Activated naive CD4-positive, alpha-beta T cell treated with anti-CD3 and anti-CD28 coated beads, Interleukin-2, amount 10 ng/mL, durations not matched to agents 7 days and 5 days (primary cell): Measurements from ENCODE around the gene CCR5.
A peak's percentile ranks its signal among the peaks of the same experiment; 100 is the strongest.
"Not testable (repeated sequence)": the region's sequence is repeated elsewhere in the genome, so short reads cannot be mapped to it uniquely, and the experiment has no call there.

Experiments
- CTCF ChIA-PET: fragments of 350-600 bp; sonication (Branson Sonifier 250); formaldehyde crosslinking; loops from one replicate; lab custom pipeline; 2021; ENCODE audit warnings: antibody characterized with exemption; lab: Charles Lee
- DNase-seq: peaks from one replicate; pipeline ENCODE4 v3.0.0-alpha.2; 2020
- H3K27ac Mint-ChIP-seq: one replicate; pipeline ENCODE4 v1.8.0; 2021; ENCODE audit warnings: mild to moderate bottlenecking, moderate library complexity, mixed read lengths
- H3K27me3 Mint-ChIP-seq: one replicate; pipeline ENCODE4 v1.8.0; 2021; ENCODE audit warnings: mild to moderate bottlenecking, mixed read lengths
- H3K36me3 Mint-ChIP-seq: one replicate; pipeline ENCODE4 v1.8.0; 2021; ENCODE audit warnings: mixed read lengths
- H3K4me1 Mint-ChIP-seq: one replicate; pipeline ENCODE4 v1.8.0; 2021; ENCODE audit warnings: mixed read lengths
- H3K4me3 Mint-ChIP-seq: one replicate; pipeline ENCODE4 v1.8.0; 2021; ENCODE audit warnings: mild to moderate bottlenecking, moderate library complexity, mixed read lengths
- H3K9me3 Mint-ChIP-seq: one replicate; pipeline ENCODE4 v1.8.0; 2021; ENCODE audit warnings: mixed read lengths

Gene CCR5

DNA sequence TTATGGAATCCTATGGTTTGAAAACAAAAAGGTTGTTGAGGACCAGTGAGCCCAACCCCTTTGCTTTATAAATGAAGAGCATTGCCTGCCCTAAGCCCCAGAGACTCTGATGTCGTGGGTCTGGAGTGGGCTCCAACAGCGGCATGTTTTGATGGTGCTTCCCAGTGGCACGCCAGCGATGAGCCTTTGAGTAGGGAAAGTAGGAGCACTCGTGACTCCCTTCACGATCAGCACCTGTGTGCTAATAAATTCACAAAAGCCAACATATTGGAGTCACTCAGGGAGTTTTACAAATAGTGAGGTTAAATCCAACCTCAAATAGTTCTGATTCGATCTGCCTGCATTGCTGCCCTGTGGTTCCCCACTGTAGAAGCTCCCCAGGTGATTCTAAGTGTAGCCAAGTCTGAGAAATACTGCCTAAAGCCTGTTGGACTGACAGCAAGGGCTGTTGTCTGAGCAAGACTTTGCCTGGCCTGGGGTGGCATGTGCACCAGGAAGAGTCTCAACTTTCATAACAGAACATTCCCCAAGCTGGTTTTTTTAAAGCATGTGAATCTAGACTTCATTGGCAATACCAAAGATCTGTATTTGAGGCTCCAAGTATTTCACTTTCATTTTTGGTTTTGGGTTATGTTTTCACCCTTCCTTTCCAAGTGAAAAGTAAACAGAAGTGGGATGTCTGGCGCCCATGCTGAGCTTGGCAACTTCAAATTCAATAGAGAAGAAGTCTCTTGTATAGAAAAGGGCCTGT, 9.9 kb downstream of the CCR5 start:
- Mint-ChIP-seq H3K9me3 (no peaks in the 10 kb centered on the region), H3K4me1 (peaks cover 65% of the 10 kb centered on the region), H3K27me3 (peaks cover 6% of the 10 kb centered on the region), H3K4me3 (no peak overlapping the region), H3K27ac (peak overlapping the region; percentile 82), H3K36me3 (peaks cover 4% of the 10 kb centered on the region)
- CTCF ChIA-PET, result interaction anchor here (0.8 to 1.9 kb wide), 6 partner anchors 10 to 304 kb away, joined by 3 to 8 read pairs (median 3); partner anchors contain the start of gene CCR5
- peak; percentile 34 for DNase-seq

DNA sequence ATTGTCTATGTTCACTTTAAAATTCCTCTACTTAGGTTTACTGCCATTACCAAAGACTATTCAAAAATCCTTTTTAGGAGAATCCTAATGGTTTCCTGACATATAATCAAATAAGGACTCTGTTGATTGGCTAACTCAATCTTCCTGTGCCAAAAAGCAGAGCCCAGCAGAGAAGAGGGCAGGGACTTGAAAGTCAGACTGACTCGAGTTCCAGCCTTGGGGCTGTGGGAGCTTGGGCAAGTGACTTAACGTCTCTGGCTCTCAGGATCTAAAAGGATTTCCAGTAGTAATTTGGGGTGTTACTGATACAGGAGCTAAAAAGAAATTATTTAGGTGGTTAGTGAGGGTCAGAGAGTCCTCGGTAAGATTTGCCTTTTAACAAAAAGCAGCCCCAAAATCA, 10.9 kb downstream of the CCR5 start:
- H3K4me1 Mint-ChIP-seq, result peaks cover 64% of the 10 kb centered on the region

DNA sequence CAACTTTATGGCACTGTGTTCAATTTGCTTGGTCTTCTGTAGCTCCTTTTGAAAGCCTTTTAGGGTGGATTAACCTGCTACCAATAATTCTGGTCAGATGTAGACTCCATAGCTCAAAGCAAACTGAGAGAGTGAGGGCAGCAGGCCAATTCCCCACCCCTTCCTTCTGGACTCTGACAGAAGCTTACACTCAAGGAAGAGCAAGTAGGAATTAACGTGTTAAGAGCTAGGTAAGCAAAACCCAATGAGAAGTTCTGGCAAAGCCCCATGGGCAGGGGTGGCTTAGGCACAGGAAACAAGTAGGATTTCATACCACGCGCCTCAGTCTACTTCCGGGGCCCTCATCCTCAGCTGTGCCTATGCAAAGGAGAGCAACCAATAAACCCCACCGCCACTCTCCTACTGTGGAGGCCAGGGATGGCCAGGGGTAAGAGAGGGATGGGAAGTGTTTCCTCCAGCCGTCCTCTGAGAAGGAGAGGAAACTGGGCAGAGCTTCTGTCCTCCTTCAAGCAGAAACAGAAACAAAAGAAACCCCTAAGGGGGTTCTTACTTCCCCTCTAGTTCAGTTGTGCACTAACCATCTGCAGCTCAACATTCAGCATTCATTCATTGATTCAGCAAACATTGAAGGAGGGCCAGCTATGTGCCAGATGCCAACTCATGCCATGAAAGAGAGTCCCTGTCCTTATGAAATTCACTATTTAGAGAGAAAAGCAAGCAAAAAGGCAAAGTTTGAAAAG, 12.6 kb downstream of the CCR5 start:
- CTCF ChIA-PET, result interaction anchor here (0.5 to 1.8 kb wide), 5 partner anchors 14 to 305 kb away, joined by 3 to 5 read pairs (median 4); partner anchors contain the start of gene CCR1
- H3K9me3 Mint-ChIP-seq, result peaks cover 2% of the 10 kb centered on the region

More for the DNA sequence above, 10.9 kb downstream of the CCR5 start:
- Mint-ChIP-seq H3K9me3 (peaks cover 2% of the 10 kb centered on the region), H3K27me3 (peaks cover 11% of the 10 kb centered on the region), H3K36me3 (peaks cover 8% of the 10 kb centered on the region), H3K27ac (no peak overlapping the region), H3K4me3 (no peak overlapping the region)
- CTCF ChIA-PET, result interaction anchor here (0.8 to 1.9 kb wide), 3 partner anchors 70 to 303 kb away, joined by 3 to 8 read pairs (median 3); no protein-coding TSS in a partner anchor
- DNase-seq, result no peak

DNA sequence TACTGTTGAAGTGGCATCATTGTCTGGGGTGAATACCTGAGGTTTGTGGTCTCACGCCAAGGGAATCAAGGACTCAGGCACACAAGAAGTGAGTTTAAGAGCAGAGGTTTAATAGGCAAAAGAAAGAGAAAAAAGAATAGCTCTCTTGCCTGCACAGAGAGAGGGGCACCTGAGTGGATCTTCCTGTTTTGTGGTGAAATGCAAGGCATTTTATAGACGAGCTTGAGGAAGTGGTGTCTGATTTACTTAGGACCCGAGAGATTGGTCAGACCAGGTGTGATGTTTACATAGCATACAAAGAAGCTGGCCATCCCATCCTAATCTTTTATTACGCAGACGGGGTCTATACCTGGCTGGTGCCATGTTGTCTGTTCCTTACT, 13.2 kb downstream of the CCR5 start:
- CTCF ChIA-PET, result interaction anchor here (0.6 to 1.8 kb wide), 6 partner anchors 12 to 305 kb away, joined by 3 to 5 read pairs (median 4); partner anchors contain the start of gene CCR1
- DNase-seq, result peak; percentile 25
- Mint-ChIP-seq H3K4me3 (no peak overlapping the region), H3K9me3 (peaks cover 2% of the 10 kb centered on the region), H3K27me3 (peaks cover 5% of the 10 kb centered on the region), H3K4me1 (peaks cover 55% of the 10 kb centered on the region), H3K27ac (peak overlapping the region; percentile 65), H3K36me3 (peaks cover 6% of the 10 kb centered on the region)

More for the DNA sequence above, 12.6 kb downstream of the CCR5 start:
- H3K27me3 Mint-ChIP-seq, result peaks cover 5% of the 10 kb centered on the region
- H3K4me3 Mint-ChIP-seq, result no peak overlapping the region
- peak; percentile 27 for DNase-seq
- peaks cover 59% of the 10 kb centered on the region for H3K4me1 Mint-ChIP-seq
- H3K36me3 Mint-ChIP-seq, result peaks cover 6% of the 10 kb centered on the region
- peak overlapping the region; percentile 65 for H3K27ac Mint-ChIP-seq

DNA sequence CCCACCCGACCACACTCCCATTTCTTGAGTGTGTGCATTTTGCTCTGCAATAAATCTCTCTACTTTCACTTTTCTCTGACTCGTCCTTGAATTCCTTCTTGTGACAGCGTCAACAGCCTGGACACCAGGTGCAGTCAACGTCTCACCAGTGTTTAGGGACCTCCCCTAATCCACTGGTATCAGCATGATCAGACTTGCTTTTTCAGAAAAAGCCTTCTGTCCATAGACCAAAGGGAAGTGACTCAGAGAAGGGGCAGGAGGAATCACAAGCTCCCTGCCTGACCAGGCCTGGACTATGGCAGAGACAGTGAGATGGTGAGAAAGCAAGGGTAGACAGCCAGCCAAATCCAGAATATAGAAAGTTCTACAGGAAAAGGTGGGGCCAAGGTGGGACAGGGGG, 15.5 kb downstream of the CCR5 start:
- no peak overlapping the region for H3K27ac Mint-ChIP-seq
- CTCF ChIA-PET, result interaction anchor here (0.6 kb wide), 1 partner anchor 27 kb away, joined by 3 read pairs; no protein-coding TSS in a partner anchor
- peak; percentile 25 for DNase-seq
- peaks cover 3% of the 10 kb centered on the region for H3K36me3 Mint-ChIP-seq
- H3K4me1 Mint-ChIP-seq, result peaks cover 41% of the 10 kb centered on the region
- H3K9me3 Mint-ChIP-seq, result peaks cover 2% of the 10 kb centered on the region
- peaks cover 5% of the 10 kb centered on the region for H3K27me3 Mint-ChIP-seq
- no peak overlapping the region for H3K4me3 Mint-ChIP-seq

DNA sequence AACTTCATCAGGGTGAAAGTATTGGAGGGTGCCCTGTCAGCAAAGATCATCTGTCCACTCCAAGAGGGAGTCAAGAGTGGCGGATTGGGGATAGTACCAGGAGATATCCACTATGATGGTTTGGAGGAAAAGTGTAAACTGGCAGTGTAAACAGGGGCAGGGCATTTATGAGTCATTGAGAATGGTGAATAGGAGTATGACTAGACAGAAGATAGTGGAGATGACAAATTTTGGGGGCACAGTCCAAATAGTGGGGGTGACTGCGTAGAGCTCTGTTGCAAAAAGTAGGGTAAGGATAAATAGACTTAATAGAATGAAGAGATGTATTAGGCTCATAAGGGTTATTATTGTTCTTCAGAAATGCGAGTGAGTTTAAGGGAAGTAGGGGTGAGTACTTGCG, 18.1 kb downstream of the CCR5 start:
- Mint-ChIP-seq H3K27me3 (peaks cover 13% of the 10 kb centered on the region), H3K4me1 (peaks cover 24% of the 10 kb centered on the region)
- not testable (repeated sequence) for H3K4me3 Mint-ChIP-seq, H3K9me3 Mint-ChIP-seq, H3K36me3 Mint-ChIP-seq, H3K27ac Mint-ChIP-seq
- peak; percentile 5 for DNase-seq
- CTCF ChIA-PET, result interaction anchor here (0.9 kb wide), 1 partner anchor 11 kb away, joined by 3 read pairs; no protein-coding TSS in a partner anchor

DNA sequence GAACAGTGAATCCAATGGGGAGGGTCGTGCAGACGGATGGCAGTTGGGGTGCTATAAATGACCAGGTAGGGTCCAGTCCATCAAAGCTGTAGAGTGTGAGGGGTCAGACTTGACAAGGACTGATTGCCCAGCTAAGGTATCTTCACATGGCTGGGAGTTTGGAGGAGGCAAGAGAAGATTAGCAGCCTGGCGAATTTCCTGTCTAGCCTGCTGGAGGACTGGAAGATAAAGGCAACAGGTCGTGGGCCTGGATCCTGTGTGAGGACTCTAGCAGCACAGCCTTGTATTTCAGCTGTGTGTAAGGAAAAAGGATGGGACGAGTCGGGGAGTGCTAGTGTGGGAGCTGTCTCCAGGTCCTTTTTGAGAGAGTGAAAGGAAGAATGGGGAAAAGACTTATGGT, 18.6 kb downstream of the CCR5 start:
- H3K9me3 Mint-ChIP-seq, result peaks cover 2% of the 10 kb centered on the region

DNA sequence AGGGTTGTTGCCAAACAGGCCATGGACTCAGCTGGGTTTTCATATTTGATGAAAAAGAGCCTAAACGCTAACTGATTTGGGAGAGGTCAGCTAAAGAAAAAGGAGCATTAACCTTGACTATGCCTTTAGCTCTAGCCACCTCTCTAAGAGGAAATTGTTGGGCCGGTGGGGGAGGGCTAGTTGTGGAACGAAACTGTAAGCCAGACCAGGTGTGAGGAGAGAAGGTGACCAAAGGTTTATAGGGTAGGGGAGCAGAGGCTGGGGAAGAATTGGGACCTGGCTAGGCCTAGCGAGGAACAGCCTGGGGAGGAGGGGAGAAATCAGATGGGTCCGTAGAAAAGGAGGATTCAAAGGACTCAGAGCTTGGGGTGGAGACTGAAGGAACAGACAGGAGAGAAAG, 20.8 kb downstream of the CCR5 start:
- H3K4me1 Mint-ChIP-seq, DNase-seq, H3K9me3 Mint-ChIP-seq, CTCF ChIA-PET, H3K27ac Mint-ChIP-seq, H3K4me3 Mint-ChIP-seq, H3K36me3 Mint-ChIP-seq: not testable (repeated sequence)
- peaks cover 27% of the 10 kb centered on the region for H3K27me3 Mint-ChIP-seq

More for the DNA sequence above, 18.6 kb downstream of the CCR5 start:
- Mint-ChIP-seq H3K4me3 (no peak overlapping the region), H3K27ac (no peak overlapping the region), H3K4me1 (peaks cover 20% of the 10 kb centered on the region), H3K36me3 (peaks cover 3% of the 10 kb centered on the region), H3K27me3 (peaks cover 17% of the 10 kb centered on the region)
- CTCF ChIA-PET, result interaction anchor here (0.9 kb wide), 1 partner anchor 11 kb away, joined by 3 read pairs; no protein-coding TSS in a partner anchor
- DNase-seq, result peak; percentile 17

DNA sequence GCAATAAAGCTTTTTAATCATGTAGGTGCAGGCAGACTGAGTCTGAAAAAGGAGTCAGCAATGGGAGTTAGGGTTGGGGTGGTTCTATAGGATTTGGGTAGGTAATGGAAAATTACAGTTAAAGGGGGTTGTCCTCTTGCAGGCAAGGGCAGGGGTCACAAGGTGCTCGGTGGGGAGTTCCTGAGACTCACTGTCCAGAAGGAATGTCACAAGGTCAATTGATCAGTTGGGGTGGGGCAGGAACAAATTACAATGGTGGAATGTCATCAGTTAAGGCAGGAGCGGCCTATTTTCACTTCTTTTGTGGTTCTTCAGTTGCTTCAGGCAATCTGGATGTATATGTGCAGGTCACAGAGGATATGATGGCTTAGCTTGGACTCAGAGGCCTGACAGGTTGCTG, 22.3 kb downstream of the CCR5 start:
- CTCF ChIA-PET, result no interaction called here
- Mint-ChIP-seq H3K27me3 (peaks cover 32% of the 10 kb centered on the region), H3K36me3 (no peaks in the 10 kb centered on the region), H3K4me1 (peaks cover 11% of the 10 kb centered on the region), H3K4me3 (no peak overlapping the region), H3K27ac (no peak overlapping the region), H3K9me3 (no peaks in the 10 kb centered on the region)
- DNase-seq, result no peak

DNA sequence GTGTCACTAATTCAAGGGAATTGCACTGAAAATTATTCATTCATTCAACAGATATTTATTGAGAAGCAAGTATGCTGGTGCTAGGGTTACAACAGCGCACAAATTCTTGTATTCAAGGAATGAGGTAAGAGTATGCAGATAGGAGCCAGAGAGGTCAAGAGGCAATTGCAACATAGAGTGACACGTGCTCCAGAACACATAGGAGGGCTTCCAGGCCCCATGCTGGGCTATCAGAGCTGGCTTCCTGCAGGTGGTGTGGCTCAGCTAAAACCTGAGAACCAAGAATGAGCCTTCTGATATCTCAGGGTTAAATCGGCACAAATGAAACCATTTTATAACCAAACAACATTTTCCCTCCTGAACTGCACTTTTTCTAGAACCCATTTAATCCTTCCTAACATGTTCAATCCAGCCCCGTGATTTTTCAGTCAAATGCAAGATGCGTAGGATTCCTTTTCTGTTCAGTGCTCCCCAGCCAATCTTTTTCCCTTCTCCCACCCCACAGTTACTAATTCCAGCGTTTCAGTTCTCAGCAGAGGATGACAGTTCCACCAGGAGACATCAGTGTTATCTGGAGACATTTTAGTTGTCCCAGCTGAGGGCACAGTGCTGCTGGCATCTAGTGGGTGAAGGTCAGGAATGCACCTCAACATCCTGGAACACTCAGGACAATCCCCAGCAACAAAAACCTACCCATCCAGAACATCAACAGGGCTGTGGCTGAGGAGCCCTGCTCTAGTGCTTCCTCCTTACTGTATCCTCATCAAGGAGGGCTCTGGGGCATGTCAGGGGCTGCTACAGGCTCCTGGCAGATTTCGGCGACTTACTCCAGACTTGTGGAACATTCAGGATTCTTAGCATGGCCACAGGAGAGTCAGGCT, 23.0 kb downstream of the CCR5 start:
- CTCF ChIA-PET, result no interaction called here
- DNase-seq, result peak; percentile 11
- H3K4me3 Mint-ChIP-seq, result no peak overlapping the region
- peaks cover 32% of the 10 kb centered on the region for H3K27me3 Mint-ChIP-seq
- no peaks in the 10 kb centered on the region for H3K36me3 Mint-ChIP-seq
- H3K4me1 Mint-ChIP-seq, result peaks cover 11% of the 10 kb centered on the region
- no peaks in the 10 kb centered on the region for H3K9me3 Mint-ChIP-seq
- no peak overlapping the region for H3K27ac Mint-ChIP-seq

DNA sequence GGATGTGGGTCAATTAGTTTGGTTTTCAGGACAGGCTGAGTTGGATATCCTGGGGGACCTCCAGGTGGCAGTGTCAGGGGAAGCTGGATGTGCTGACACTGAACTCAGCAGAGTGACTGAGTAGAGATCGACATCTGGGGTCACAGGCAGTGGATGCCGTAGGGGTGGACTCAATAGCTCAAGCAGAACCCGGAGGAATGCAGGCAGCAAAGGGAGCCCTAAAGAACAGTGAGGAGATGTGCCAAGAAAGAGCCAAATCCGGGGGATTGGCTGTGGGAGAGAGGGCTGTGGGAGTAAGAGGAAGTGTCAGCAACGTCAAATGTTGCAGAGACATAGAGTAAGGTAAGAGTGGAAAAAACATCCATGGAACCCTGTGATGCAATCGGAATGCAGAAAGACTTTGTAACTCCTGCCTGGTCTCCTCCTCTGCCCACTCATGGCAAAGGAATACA, 24.5 kb downstream of the CCR5 start:
- Mint-ChIP-seq H3K27ac (no peak overlapping the region), H3K36me3 (no peaks in the 10 kb centered on the region), H3K4me1 (peaks cover 11% of the 10 kb centered on the region), H3K27me3 (peaks cover 32% of the 10 kb centered on the region), H3K9me3 (no peaks in the 10 kb centered on the region), H3K4me3 (no peak overlapping the region)
- DNase-seq, result peak; percentile 18
- CTCF ChIA-PET, result interaction anchor here (1.3 kb wide), 1 partner anchor 12 kb away, joined by 5 read pairs; the partner anchor contains the start of genes CCR5AS and CCRL2

DNA sequence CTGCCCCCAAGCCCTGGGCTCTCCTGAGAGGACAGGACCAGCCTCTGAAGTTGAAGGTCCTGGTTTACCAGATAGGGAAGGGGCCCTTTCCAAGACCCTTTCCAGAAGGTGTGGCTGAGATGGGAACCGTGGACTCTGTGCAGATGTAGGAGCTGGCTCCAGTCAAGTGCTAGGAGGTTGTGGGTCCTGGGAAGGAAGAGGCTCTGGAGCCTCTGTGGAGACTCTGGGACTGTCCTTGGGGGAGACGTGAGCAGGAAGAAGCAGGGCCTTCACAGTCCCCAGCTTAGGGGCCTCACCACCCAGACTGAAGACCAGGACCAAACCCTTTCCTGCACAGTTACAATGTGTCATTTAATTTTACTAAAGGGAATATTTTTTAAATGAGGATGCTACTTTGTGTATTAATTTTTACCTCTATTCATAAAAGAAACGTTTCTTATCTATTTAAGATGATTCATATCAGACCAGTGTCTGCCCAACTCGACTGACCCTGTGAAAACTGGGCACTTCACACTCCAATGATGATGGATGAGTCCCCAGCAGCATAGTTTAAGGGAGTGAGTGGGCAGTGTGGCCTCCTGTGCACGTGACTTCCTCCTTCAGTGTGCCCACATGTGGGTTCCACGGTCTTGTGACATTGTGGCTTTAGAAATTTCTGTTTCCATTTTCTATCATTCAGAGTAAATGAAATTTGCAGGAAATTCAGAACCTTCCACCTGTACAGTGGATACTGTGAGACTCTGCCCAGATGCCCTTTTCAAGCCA, 25.2 kb downstream of the CCR5 start:
- H3K9me3 Mint-ChIP-seq, result no peaks in the 10 kb centered on the region
- H3K27me3 Mint-ChIP-seq, result peaks cover 32% of the 10 kb centered on the region
- H3K36me3 Mint-ChIP-seq, result no peaks in the 10 kb centered on the region
- CTCF ChIA-PET, result interaction anchor here (1.3 kb wide), 1 partner anchor 11 kb away, joined by 5 read pairs; the partner anchor contains the start of genes CCR5AS and CCRL2
- no peak overlapping the region for H3K27ac Mint-ChIP-seq
- no peak overlapping the region for H3K4me3 Mint-ChIP-seq
- no peak for DNase-seq
- H3K4me1 Mint-ChIP-seq, result peaks cover 11% of the 10 kb centered on the region

DNA sequence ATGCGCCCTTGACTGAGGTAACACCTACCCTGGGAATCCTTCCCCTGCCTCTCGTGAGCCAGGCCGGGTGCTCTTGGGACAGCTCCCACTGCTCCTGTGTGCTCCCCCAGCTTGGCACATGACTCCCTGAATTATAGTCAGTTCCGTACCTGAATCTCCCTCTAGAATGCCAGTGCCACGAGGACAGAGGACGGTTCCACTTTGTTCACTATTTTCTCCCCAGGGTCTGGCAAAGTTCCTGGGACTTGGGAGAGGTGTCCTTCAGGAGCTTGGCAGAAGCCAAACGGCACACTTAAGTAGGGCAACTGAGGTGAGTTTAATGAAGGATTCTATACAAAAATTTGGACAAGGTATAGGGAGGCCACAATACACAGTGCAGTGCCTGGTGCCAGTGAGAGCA, 26.4 kb downstream of the CCR5 start:
- Mint-ChIP-seq H3K27me3 (peaks cover 32% of the 10 kb centered on the region), H3K4me3 (no peak overlapping the region), H3K27ac (no peak overlapping the region), H3K4me1 (peaks cover 11% of the 10 kb centered on the region), H3K9me3 (no peaks in the 10 kb centered on the region), H3K36me3 (no peaks in the 10 kb centered on the region)
- DNase-seq, result no peak
- CTCF ChIA-PET, result no interaction called here
